HCT116 (cell line): ENCODE data around the gene SDCCAG8. TPM values are rescaled to one million over a fixed set of nuclear protein-coding genes. Genes with fewer than 3 reads are reported as not detected.

Source experiments
- ATAC-seq: fragments of 200-7000 bp; cut with Tn5 transposase; 2 replicates; pipeline ENCODE4 v1.9.1; 2020; ENCODE audit warnings: mild to moderate bottlenecking, moderate library complexity
- BruUV-seq: library from RNA; stranded (reverse); fragments of 400-500 nt; replicated peaks from 2 replicates; lab custom pipeline; 2021; lab: Mats Ljungman, UMichigan
- CTCF ChIA-PET: fragments of 300-600 bp; sonication (Branson Sonifier 250); formaldehyde crosslinking; loops from one replicate; lab custom pipeline; 2021; ENCODE audit warnings: antibody characterized with exemption; lab: Charles Lee
- POLR2A ChIA-PET: fragments of 300-600, 350-600 bp; sonication (Branson Sonifier 250); formaldehyde crosslinking; loops from one replicate; lab custom pipeline; 2021; ENCODE audit warnings: antibody characterized with exemption; lab: Charles Lee
- RAD21 ChIA-PET, 2 experiments: fragments of 300-600 bp; sonication (Branson Sonifier 250); formaldehyde crosslinking; loops; one replicate each; lab custom pipeline; 2023; ENCODE audit warnings: low total read pairs in 2 of 2; ENCODE audit not compliant: uncharacterized antibody in 2 of 2, unreplicated experiment in 2 of 2, low non-redundant PET in 1 of 2; lab: Charles Lee
- DNase-seq: peaks from one replicate; pipeline ENCODE4 v3.0.0-alpha.2; 2010; ENCODE audit warnings: low read depth, low spot score
- H2AFZ ChIP-seq: fragments of 200-600 bp; shearing (Covaris generic), sonication (generic); 2 replicates; pipeline ENCODE4 v1.6.1; 2017; ENCODE audit warnings: low read depth, mixed run types, mixed read lengths, antibody characterized with exemption, low read length; ENCODE audit not compliant: poor library complexity, severe bottlenecking
- H3K27ac ChIP-seq: 2 replicates; pipeline ENCODE4 v1.5.1; 2012; ENCODE audit warnings: low read depth, low read length
- H3K27me3 ChIP-seq: fragments of 200-600 bp; sonication (generic); 2 replicates; pipeline ENCODE4 v1.6.1; 2016; ENCODE audit warnings: mixed run types, low read length, mixed read lengths; ENCODE audit not compliant: insufficient read depth
- H3K36me3 ChIP-seq, 2 experiments: fragments of 200-500 bp in 1 of 2; fragments of 200-600 bp in 1 of 2; sonication (Bioruptor generic) in 1 of 2; sonication (generic) in 1 of 2; 2 replicates each; pipeline versions ENCODE4 v1.5.1 to v1.6.1; 2014 to 2016; ENCODE audit warnings: low read length in 2 of 2, inconsistent platforms in 1 of 2, mixed read lengths in 1 of 2, mixed run types in 1 of 2; ENCODE audit not compliant: insufficient read depth in 2 of 2, control insufficient read depth in 1 of 2
- H3K4me1 ChIP-seq, 2 experiments: fragments of 200-600 bp in 1 of 2; sonication (generic) in 1 of 2; 2 replicates each; pipeline versions ENCODE4 v1.5.1 to v1.6.1; 2012 to 2017; ENCODE audit warnings: low read length in 2 of 2, inconsistent platforms in 1 of 2, mild to moderate bottlenecking in 1 of 2, mixed read lengths in 1 of 2, mixed run types in 1 of 2, moderate library complexity in 1 of 2; ENCODE audit not compliant: insufficient read depth in 2 of 2, control insufficient read depth in 1 of 2
- H3K4me2 ChIP-seq: fragments of 200-600 bp; sonication (generic); 2 replicates; pipeline ENCODE4 v1.6.1; 2017; ENCODE audit warnings: mixed run types, low read length, mixed read lengths
- H3K4me3 ChIP-seq, 2 experiments: fragments of 200-600 bp in 1 of 2; sonication (generic) in 1 of 2; replicated peaks in 1 of 2; 2 replicates each; pipeline ENCODE4 v1.5.1; 2011 to 2016; ENCODE audit warnings: low read length in 2 of 2, control low read depth in 1 of 2, low read depth in 1 of 2, mild to moderate bottlenecking in 1 of 2, mixed read lengths in 1 of 2, mixed run types in 1 of 2
- H3K79me2 ChIP-seq: fragments of 200-600 bp; sonication (generic); 2 replicates; pipeline ENCODE4 v1.6.1; 2017; ENCODE audit warnings: mild to moderate bottlenecking, mixed run types, low read length, moderate library complexity, mixed read lengths; ENCODE audit not compliant: insufficient read depth
- H3K9ac ChIP-seq: fragments of 200-600 bp; sonication (generic); 2 replicates; pipeline ENCODE4 v1.6.1; 2016; ENCODE audit warnings: low read length, mixed read lengths
- H3K9me2 ChIP-seq: fragments of 200-600 bp; sonication (generic), shearing (Covaris generic); 2 replicates; pipeline ENCODE4 v1.6.1; 2017; ENCODE audit warnings: mixed run types, mild to moderate bottlenecking, moderate library complexity; ENCODE audit not compliant: insufficient read depth
- H3K9me3 ChIP-seq, 2 experiments: fragments of 200-500 bp in 1 of 2; fragments of 200-600 bp in 1 of 2; sonication (Bioruptor generic) in 1 of 2; sonication (generic) in 1 of 2; 2 replicates each; pipeline ENCODE4 v1.6.1; 2014 to 2017; ENCODE audit warnings: low read length in 2 of 2, mixed read lengths in 2 of 2, inconsistent platforms in 1 of 2, low read depth in 1 of 2, mild to moderate bottlenecking in 1 of 2, mixed run types in 1 of 2, moderate library complexity in 1 of 2; ENCODE audit not compliant: control insufficient read depth in 1 of 2, insufficient read depth in 1 of 2
- H4K20me1 ChIP-seq: fragments of 200-600 bp; sonication (generic), shearing (Covaris generic); 2 replicates; pipeline ENCODE4 v1.6.1; 2017; ENCODE audit warnings: mixed run types, mild to moderate bottlenecking, moderate library complexity; ENCODE audit not compliant: insufficient read depth
- ATF3 ChIP-seq: IDR thresholded peaks from 2 replicates; pipeline ENCODE4 v1.6.1; 2012
- CBX3 ChIP-seq: IDR thresholded peaks from 2 replicates; pipeline ENCODE4 v1.6.1; 2012; ENCODE audit warnings: low read depth
- CEBPB ChIP-seq: IDR thresholded peaks from 2 replicates; pipeline ENCODE4 v1.6.1; 2012; ENCODE audit warnings: low read depth
- EGR1 ChIP-seq: IDR thresholded peaks from 2 replicates; pipeline ENCODE4 v1.6.1; 2012; ENCODE audit warnings: low read depth
- EZH2 ChIP-seq: fragments of 200-600 bp; sonication (generic); IDR thresholded peaks from 2 replicates; pipeline ENCODE4 v1.6.1; 2017; ENCODE audit warnings: antibody characterized with exemption, mixed run types
- EZH2phosphoT487 ChIP-seq: fragments of 200-600 bp; IDR thresholded peaks from 2 replicates; pipeline ENCODE4 v1.6.1; 2018; ENCODE audit warnings: antibody characterized with exemption, borderline replicate concordance
- FOSL1 ChIP-seq: IDR thresholded peaks from 2 replicates; pipeline ENCODE4 v1.6.1; 2012; ENCODE audit warnings: low read depth
- JUND ChIP-seq: IDR thresholded peaks from 2 replicates; pipeline ENCODE4 v1.6.1; 2012
- POLR2A ChIP-seq: IDR thresholded peaks from 2 replicates; pipeline ENCODE4 v1.7.0; 2011; ENCODE audit warnings: borderline replicate concordance; ENCODE audit not compliant: insufficient read depth, insufficient read length; ENCODE audit errors: extremely low read depth
- POLR2AphosphoS5 ChIP-seq: IDR thresholded peaks from 2 replicates; pipeline ENCODE4 v1.6.1; 2011; ENCODE audit warnings: mild to moderate bottlenecking, low read depth, low read length, moderate library complexity
- RAD21 ChIP-seq: IDR thresholded peaks from 2 replicates; pipeline ENCODE4 v1.6.1; 2012; ENCODE audit warnings: low read depth, mild to moderate bottlenecking
- REST ChIP-seq: IDR thresholded peaks from 2 replicates; pipeline ENCODE4 v1.6.1; 2012; ENCODE audit warnings: low read depth
- SIN3A ChIP-seq: IDR thresholded peaks from 2 replicates; pipeline ENCODE4 v1.6.1; 2012; ENCODE audit warnings: low read depth
- SP1 ChIP-seq: IDR thresholded peaks from 2 replicates; pipeline ENCODE4 v1.6.1; 2012; ENCODE audit warnings: low read depth
- YY1 ChIP-seq: IDR thresholded peaks from 2 replicates; pipeline ENCODE4 v1.6.1; 2011; ENCODE audit warnings: low read length, low read depth, moderate library complexity, mild to moderate bottlenecking; ENCODE audit not compliant: insufficient replicate concordance; ENCODE audit errors: extremely low read depth
- ZNF274 ChIP-seq: fragments of 200-500 bp; sonication (Bioruptor generic); IDR thresholded peaks from 2 replicates; pipeline ENCODE4 v1.6.1; 2014; ENCODE audit warnings: mild to moderate bottlenecking, low read depth, low read length, inconsistent platforms
- intact Hi-C: fragments of 100-400 bp; cut with micrococcal nuclease; formaldehyde crosslinking; loops from 2 replicates; pipeline ENCODE4 v1.10.0; 2022
- total RNA-seq: library from RNA; stranded (reverse); gene quantifications from one replicate; pipeline ENCODE4 v1.2.1, GENCODE V29; 2021; ENCODE audit not compliant: unreplicated experiment
- TF ChIP-seq, protein P1 (sequence below): IDR thresholded peaks from 2 replicates; pipeline ENCODE4 v1.6.1; 2011; ENCODE audit warnings: mild to moderate bottlenecking, low read length, moderate library complexity; ENCODE audit not compliant: insufficient replicate concordance; ENCODE audit errors: extremely low read depth

The SDCCAG8 gene
- total RNA-seq, 1 experiment from 2014 or later: 38.2 TPM

GRCh38 chr1:243473227-243474135, 217.6 kb downstream of the SDCCAG8 start:
- ChIA-PET RAD21 (no interaction called here), CTCF (no interaction called here), POLR2A (no interaction called here)
- DNase-seq (no peak), ATAC-seq (no peak)
- Histone ChIP-seq H3K9ac (no peak overlapping the region), H2AFZ (no peak overlapping the region), H4K20me1 (no peaks in the 10 kb centered on the region), H3K36me3 (no peaks in the 10 kb centered on the region), H3K27me3 (no peaks in the 10 kb centered on the region), H3K9me3 (no peaks in the 10 kb centered on the region), H3K4me2 (no peak overlapping the region), H3K4me1 (no peaks in the 10 kb centered on the region), H3K27ac (no peak overlapping the region), H3K79me2 (no peaks in the 10 kb centered on the region), H3K9me2 (no peaks in the 10 kb centered on the region), H3K4me3 (no peak overlapping the region)
- TF ChIP-seq JUND: no peak
- no peak for TF ChIP-seq SIN3A
- TF ChIP-seq CBX3: no peak
- TF ChIP-seq SP1: no peak
- TF ChIP-seq REST: no peak
- no peak for TF ChIP-seq FOSL1
- TF ChIP-seq EZH2: no peak
- TF ChIP-seq CEBPB: no peak
- TF ChIP-seq EZH2phosphoT487: no peak
- TF ChIP-seq EGR1: no peak
- no peak for TF ChIP-seq ZNF274
- no peak for TF ChIP-seq YY1
- TF ChIP-seq POLR2A: no peak
- TF ChIP-seq ATF3: no peak
- TF ChIP-seq RAD21: no peak
- TF ChIP-seq, protein P1, sequence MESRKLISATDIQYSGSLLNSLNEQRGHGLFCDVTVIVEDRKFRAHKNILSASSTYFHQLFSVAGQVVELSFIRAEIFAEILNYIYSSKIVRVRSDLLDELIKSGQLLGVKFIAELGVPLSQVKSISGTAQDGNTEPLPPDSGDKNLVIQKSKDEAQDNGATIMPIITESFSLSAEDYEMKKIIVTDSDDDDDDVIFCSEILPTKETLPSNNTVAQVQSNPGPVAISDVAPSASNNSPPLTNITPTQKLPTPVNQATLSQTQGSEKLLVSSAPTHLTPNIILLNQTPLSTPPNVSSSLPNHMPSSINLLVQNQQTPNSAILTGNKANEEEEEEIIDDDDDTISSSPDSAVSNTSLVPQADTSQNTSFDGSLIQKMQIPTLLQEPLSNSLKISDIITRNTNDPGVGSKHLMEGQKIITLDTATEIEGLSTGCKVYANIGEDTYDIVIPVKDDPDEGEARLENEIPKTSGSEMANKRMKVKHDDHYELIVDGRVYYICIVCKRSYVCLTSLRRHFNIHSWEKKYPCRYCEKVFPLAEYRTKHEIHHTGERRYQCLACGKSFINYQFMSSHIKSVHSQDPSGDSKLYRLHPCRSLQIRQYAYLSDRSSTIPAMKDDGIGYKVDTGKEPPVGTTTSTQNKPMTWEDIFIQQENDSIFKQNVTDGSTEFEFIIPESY: no peak
- no peak for TF ChIP-seq POLR2AphosphoS5
- intact Hi-C loops: no loop called here
- no TSS peak for BruUV-seq
